ENCODE data around the gene CEP170. TPM values are rescaled to one million over a fixed set of nuclear protein-coding genes. Genes with fewer than 3 reads are reported as not detected.

The CEP170 gene
- total RNA-seq, 1 experiment from 2014 or later, result 97.7 TPM

- Histone ChIP-seq H2AFZ (ENCODE audit: low read length) (no peak overlapping the region), H3K4ac (ENCODE audit: low read depth, low read length) (no peak overlapping the region), H4K91ac (ENCODE audit: insufficient read length, low read depth, low read length) (no peak overlapping the region), H4K8ac (replicated peaks; ENCODE audit: insufficient read length, low read depth, low read length) (no peak overlapping the region), H2BK12ac (ENCODE audit: insufficient read length, low read depth, low read length) (no peak overlapping the region), H4K20me1 (ENCODE audit: control insufficient read depth, insufficient read depth, insufficient read length) (no peaks in the 10 kb centered on the region), H3K4me1 (ENCODE audit: insufficient read depth, low read length) (no peaks in the 10 kb centered on the region), H3K18ac (ENCODE audit: insufficient read length, low read depth, low read length) (no peak overlapping the region), H3K27ac (ENCODE audit: insufficient read length, low read depth, low read length) (no peak overlapping the region), H3K14ac (ENCODE audit: insufficient read depth, low read length) (no peak overlapping the region), H2BK5ac (ENCODE audit: insufficient read length, low read length) (no peak overlapping the region), H4K5ac (ENCODE audit: insufficient read length, low read depth, low read length) (no peak overlapping the region), H3T11ph (ENCODE audit: low read length) (no peak overlapping the region), H3K23ac (ENCODE audit: insufficient read length, low read depth, low read length) (no peak overlapping the region), H2BK120ac (ENCODE audit: low read depth, low read length, poor library complexity, severe bottlenecking) (no peak overlapping the region), H3K4me2 (ENCODE audit: insufficient read depth, insufficient read length, low read length) (no peak overlapping the region), H3K9me3 (ENCODE audit: control insufficient read depth, low read depth, low read length) (peaks cover 7% of the 10 kb centered on the region), H3K23me2 (ENCODE audit: insufficient read length, low read depth, low read length, poor library complexity, severe bottlenecking) (no peaks in the 10 kb centered on the region), H3K27me3 (ENCODE audit: insufficient read depth, low read length) (no peaks in the 10 kb centered on the region), H2BK15ac (ENCODE audit: low read depth, low read length) (no peak overlapping the region), H3K79me2 (ENCODE audit: insufficient read depth, low read length) (peaks cover 11% of the 10 kb centered on the region; the same call in 1 of the 2 replicates), H3K56ac (ENCODE audit: insufficient read length, low read depth, low read length) (no peak overlapping the region), H3K9ac (ENCODE audit: extremely low read depth, insufficient read length, low read length) (no peak overlapping the region), H2AK5ac (ENCODE audit: insufficient read length, low read length) (no peak overlapping the region), H3K79me1 (ENCODE audit: insufficient read depth, low read depth, low read length, poor library complexity, severe bottlenecking) (peaks cover 11% of the 10 kb centered on the region), H2BK20ac (ENCODE audit: low read depth, low read length, poor library complexity, severe bottlenecking) (no peak overlapping the region)
- H3K4me3 Mint-ChIP-seq, result no peak overlapping the region
- H3K27me3 Mint-ChIP-seq (ENCODE audit: low read depth), result no peaks in the 10 kb centered on the region
- peaks cover 18 to 19% of the 10 kb centered on the region in 2 experiments for H3K4me1 Mint-ChIP-seq
- TF ChIP-seq, protein P1, sequence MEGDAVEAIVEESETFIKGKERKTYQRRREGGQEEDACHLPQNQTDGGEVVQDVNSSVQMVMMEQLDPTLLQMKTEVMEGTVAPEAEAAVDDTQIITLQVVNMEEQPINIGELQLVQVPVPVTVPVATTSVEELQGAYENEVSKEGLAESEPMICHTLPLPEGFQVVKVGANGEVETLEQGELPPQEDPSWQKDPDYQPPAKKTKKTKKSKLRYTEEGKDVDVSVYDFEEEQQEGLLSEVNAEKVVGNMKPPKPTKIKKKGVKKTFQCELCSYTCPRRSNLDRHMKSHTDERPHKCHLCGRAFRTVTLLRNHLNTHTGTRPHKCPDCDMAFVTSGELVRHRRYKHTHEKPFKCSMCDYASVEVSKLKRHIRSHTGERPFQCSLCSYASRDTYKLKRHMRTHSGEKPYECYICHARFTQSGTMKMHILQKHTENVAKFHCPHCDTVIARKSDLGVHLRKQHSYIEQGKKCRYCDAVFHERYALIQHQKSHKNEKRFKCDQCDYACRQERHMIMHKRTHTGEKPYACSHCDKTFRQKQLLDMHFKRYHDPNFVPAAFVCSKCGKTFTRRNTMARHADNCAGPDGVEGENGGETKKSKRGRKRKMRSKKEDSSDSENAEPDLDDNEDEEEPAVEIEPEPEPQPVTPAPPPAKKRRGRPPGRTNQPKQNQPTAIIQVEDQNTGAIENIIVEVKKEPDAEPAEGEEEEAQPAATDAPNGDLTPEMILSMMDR (conservative IDR thresholded peaks at IDR 0.05), result no peak
- H3K9me3 Mint-ChIP-seq, result peaks cover 33 to 40% of the 10 kb centered on the region in 2 experiments
- no peak overlapping the region for H3K27ac Mint-ChIP-seq
- WGBS (ENCODE audit: extremely low coverage, insufficient read length, low lambda C conversion rate), result no CpG with 5 or more reads among the region's 2 CpGs
- no peak for DNase-seq
- H3K36me3 Mint-ChIP-seq (ENCODE audit: insufficient read depth in 1 of 3, low read depth in 3 of 3), result peaks cover 48 to 57% (median 55%) of the 10 kb centered on the region in 3 experiments
Measured at GRCh38 chr1:243233908-243234307, 21.2 kb downstream of the CEP170 start.
